B cell (primary cell): Measurements from ENCODE around the gene SCNN1B.

ENCODE experiments used
- EZH2 ChIP-seq: IDR thresholded peaks from 2 replicates; pipeline ENCODE4 v1.6.1; 2012; ENCODE audit warnings: borderline replicate concordance, low read depth, mild to moderate bottlenecking, moderate library complexity, low read length; ENCODE audit not compliant: insufficient read depth, poor library complexity, severe bottlenecking
- TF ChIP-seq, protein P1 (sequence below): fragments of 200-600 bp; IDR thresholded peaks from one replicate; pipeline ENCODE4 v1.8.0; 2022; ENCODE audit warnings: antibody characterized with exemption, mild to moderate bottlenecking

- TF ChIP-seq, protein P1, sequence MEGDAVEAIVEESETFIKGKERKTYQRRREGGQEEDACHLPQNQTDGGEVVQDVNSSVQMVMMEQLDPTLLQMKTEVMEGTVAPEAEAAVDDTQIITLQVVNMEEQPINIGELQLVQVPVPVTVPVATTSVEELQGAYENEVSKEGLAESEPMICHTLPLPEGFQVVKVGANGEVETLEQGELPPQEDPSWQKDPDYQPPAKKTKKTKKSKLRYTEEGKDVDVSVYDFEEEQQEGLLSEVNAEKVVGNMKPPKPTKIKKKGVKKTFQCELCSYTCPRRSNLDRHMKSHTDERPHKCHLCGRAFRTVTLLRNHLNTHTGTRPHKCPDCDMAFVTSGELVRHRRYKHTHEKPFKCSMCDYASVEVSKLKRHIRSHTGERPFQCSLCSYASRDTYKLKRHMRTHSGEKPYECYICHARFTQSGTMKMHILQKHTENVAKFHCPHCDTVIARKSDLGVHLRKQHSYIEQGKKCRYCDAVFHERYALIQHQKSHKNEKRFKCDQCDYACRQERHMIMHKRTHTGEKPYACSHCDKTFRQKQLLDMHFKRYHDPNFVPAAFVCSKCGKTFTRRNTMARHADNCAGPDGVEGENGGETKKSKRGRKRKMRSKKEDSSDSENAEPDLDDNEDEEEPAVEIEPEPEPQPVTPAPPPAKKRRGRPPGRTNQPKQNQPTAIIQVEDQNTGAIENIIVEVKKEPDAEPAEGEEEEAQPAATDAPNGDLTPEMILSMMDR: no peak
- TF ChIP-seq EZH2: no peak
Observed at GRCh38 chr16:23333831-23334456, 31.8 kb downstream of the SCNN1B start.
